ENCODE measurements around the gene CPLANE2.
"Not testable (repeated sequence)": the region's sequence is repeated elsewhere in the genome, so short reads cannot be mapped to it uniquely, and the experiment has no call there.

The CPLANE2 gene

GRCh38 chr1:16267690-16268180 is 30.8 kb upstream of the CPLANE2 start:
- TF ChIP-seq CTCF (IDR thresholded peaks at IDR 0.05; ENCODE audit: control extremely low read depth, extremely low read depth, low read depth, missing control alignments), result no peak
- CTCF ChIA-PET, result no interaction called here
- no peak for DNase-seq (ENCODE audit: extremely low spot score)
- POLR2A ChIA-PET, result no interaction called here

- DNase-seq (ENCODE audit: extremely low spot score), result no peak
- CTCF ChIA-PET, result interaction anchor here (1.1 kb wide), 1 partner anchor 22 kb away, joined by 3 read pairs; no protein-coding TSS in a partner anchor
- POLR2A ChIA-PET, result interaction anchor here (0.6 kb wide), 1 partner anchor 748 kb away, joined by 3 read pairs; no protein-coding TSS in a partner anchor
- no peak for TF ChIP-seq CTCF (IDR thresholded peaks at IDR 0.05; ENCODE audit: control extremely low read depth, extremely low read depth, low read depth, missing control alignments)
Observed at GRCh38 chr1:16266411-16267118, 29.6 kb upstream of the CPLANE2 start.

- no peak for TF ChIP-seq CTCF (IDR thresholded peaks at IDR 0.05; ENCODE audit: control extremely low read depth, extremely low read depth, low read depth, missing control alignments)
- ChIA-PET CTCF (interaction anchor here (1.2 to 2.3 kb wide), 4 partner anchors 11 to 179 kb away, joined by 3 to 7 read pairs (median 4); partner anchors contain the start of gene NECAP2), POLR2A (no interaction called here)
- no peak for DNase-seq (ENCODE audit: extremely low spot score)
Observed at GRCh38 chr1:16262067-16262466, 25.1 kb upstream of the CPLANE2 start.

GRCh38 chr1:16260814-16261213 is 23.8 kb upstream of the CPLANE2 start:
- no peak for TF ChIP-seq CTCF (IDR thresholded peaks at IDR 0.05; ENCODE audit: control extremely low read depth, extremely low read depth, low read depth, missing control alignments)
- POLR2A ChIA-PET, result no interaction called here
- no peak for DNase-seq (ENCODE audit: extremely low spot score)
- CTCF ChIA-PET, result interaction anchor here (0.9 to 2.3 kb wide), 6 partner anchors 12 to 182 kb away, joined by 3 to 7 read pairs (median 4); partner anchors contain the start of genes CPLANE2 and NECAP2

- no peak for TF ChIP-seq CTCF (IDR thresholded peaks at IDR 0.05; ENCODE audit: control extremely low read depth, extremely low read depth, low read depth, missing control alignments)
- ChIA-PET CTCF (interaction anchor here (1.9 kb wide), 1 partner anchor 11 kb away, joined by 6 read pairs; no protein-coding TSS in a partner anchor), POLR2A (no interaction called here)
- no peak for DNase-seq (ENCODE audit: extremely low spot score)
Observed at GRCh38 chr1:16258591-16259135, 21.7 kb upstream of the CPLANE2 start.

GRCh38 chr1:16257968-16258367 is 21.0 kb upstream of the CPLANE2 start:
- no peak for TF ChIP-seq CTCF (IDR thresholded peaks at IDR 0.05; ENCODE audit: control extremely low read depth, extremely low read depth, low read depth, missing control alignments)
- POLR2A ChIA-PET, result no interaction called here
- no peak for DNase-seq (ENCODE audit: extremely low spot score)
- CTCF ChIA-PET, result interaction anchor here (1.9 kb wide), 1 partner anchor 10 kb away, joined by 6 read pairs; no protein-coding TSS in a partner anchor

- CTCF ChIA-PET, result interaction anchor here (1.9 kb wide), 1 partner anchor 10 kb away, joined by 6 read pairs; no protein-coding TSS in a partner anchor
- POLR2A ChIA-PET; DNase-seq (ENCODE audit: extremely low spot score): not testable (repeated sequence)
Observed at GRCh38 chr1:16257556-16257955, 20.6 kb upstream of the CPLANE2 start.

Measured in GM10248 (cell line).